Measurements from ENCODE around the gene NECTIN4. TPM values are rescaled to one million over a fixed set of nuclear protein-coding genes. Genes with fewer than 3 reads are reported as not detected.

Gene NECTIN4
- total and polyA plus RNA-seq, 2 of the 8 experiments (the other 6 are each of a cell fraction or from before 2014, with no cell fraction given) = 0.19 to 0.71 TPM

- Histone ChIP-seq H3K27ac (ENCODE audit: low read depth, low read length) (no peak overlapping the region), H3K36me3 (ENCODE audit: control insufficient read depth in 2 of 4, insufficient read depth in 4 of 4, low read length in 3 of 4) (no peaks in the 10 kb centered on the region)
- POLR2A ChIA-PET (ENCODE audit: partially characterized antibody) = interaction anchor here (1.4 to 1.9 kb wide), 3 partner anchors 10 to 15 kb away, joined by 4 to 7 read pairs (median 5); partner anchors contain the start of genes ARHGAP30 and KLHDC9
- no peak for TF ChIP-seq SP4 (IDR thresholded peaks at IDR 0.05; ENCODE audit: low read length)
- TF ChIP-seq CBX8 (IDR thresholded peaks at IDR 0.05; ENCODE audit: borderline replicate concordance, low read depth, low read length) = no peak
- TF ChIP-seq ATF2 (IDR thresholded peaks at IDR 0.05; ENCODE audit: low read length) = no peak
- TF ChIP-seq ATF3 (IDR thresholded peaks at IDR 0.05; ENCODE audit: insufficient read depth, low read depth, low read length) = no peak
- TF ChIP-seq HDAC2 (IDR thresholded peaks at IDR 0.05; ENCODE audit: borderline replicate concordance in 1 of 2, low read depth in 2 of 2, low read length in 2 of 2) = no peak
- no peak for TF ChIP-seq JUN (IDR thresholded peaks at IDR 0.05; ENCODE audit: low read depth, low read length)
- TF ChIP-seq RBBP5 (IDR thresholded peaks at IDR 0.05; ENCODE audit: borderline replicate concordance, low read depth, low read length) = no peak
- no peak for TF ChIP-seq CHD1 (IDR thresholded peaks at IDR 0.05; ENCODE audit: low read depth, low read length)
- TF ChIP-seq BCL11A (IDR thresholded peaks at IDR 0.05; ENCODE audit: low read depth in 2 of 2, low read length in 2 of 2) = no peak
- TF ChIP-seq SIRT6 (IDR thresholded peaks at IDR 0.05; ENCODE audit: low read length) = no peak
- TF ChIP-seq RXRA (IDR thresholded peaks at IDR 0.05; ENCODE audit: insufficient read depth, low read depth, low read length) = no peak
- no peak for TF ChIP-seq SRF (IDR thresholded peaks at IDR 0.05; ENCODE audit: low read depth, low read length)
Observed at GRCh38 chr1:161084597-161084988, 4.8 kb downstream of the NECTIN4 start.

More at GRCh38 chr1:161084597-161084988, 4.8 kb downstream of the NECTIN4 start:
- Histone ChIP-seq H3K9me3 (ENCODE audit: insufficient read depth in 2 of 2, low read depth in 1 of 2, low read length in 1 of 2) (no peaks in the 10 kb centered on the region), H2BK12ac (ENCODE audit: low read depth, low read length) (no peak overlapping the region), H3K4me1 (replicated peaks in 1 of 4; ENCODE audit: control insufficient read depth in 3 of 4, insufficient read depth in 4 of 4, low read length in 3 of 4) (peaks cover 0 to 11% (median 0%) of the 10 kb centered on the region in 4 experiments; a peak in 4 of 7 replicates), H3K9ac (replicated peaks in 1 of 4; ENCODE audit: extremely low read depth in 1 of 4, low read depth in 3 of 4, low read length in 3 of 4) (no peak overlapping the region), H3K79me2 (ENCODE audit: control insufficient read depth in 1 of 2, insufficient read depth in 2 of 2, low read length in 2 of 2) (no peaks in the 10 kb centered on the region), H3K4me3 (ENCODE audit: extremely low read depth in 1 of 4, insufficient read depth in 2 of 4, low read depth in 3 of 4, low read length in 4 of 4) (no peak overlapping the region), H2BK5ac (ENCODE audit: low read depth, low read length) (no peak overlapping the region), H3K23me2 (ENCODE audit: low read depth, low read length) (peaks cover 2% of the 10 kb centered on the region; the same call in 1 of the 2 replicates), H3K27me3 (replicated peaks in 1 of 4; ENCODE audit: control insufficient read depth in 3 of 4, extremely low read depth in 1 of 4, insufficient read depth in 3 of 4, low read length in 3 of 4) (no peaks in the 10 kb centered on the region), H2AK5ac (ENCODE audit: low read depth, low read length) (no peak overlapping the region), H3K18ac (ENCODE audit: extremely low read depth, low read length) (no peak overlapping the region), H2AFZ (ENCODE audit: low read length) (no peak overlapping the region), H3K4me2 (ENCODE audit: insufficient read depth in 1 of 2, low read depth in 2 of 2, low read length in 2 of 2) (no peak overlapping the region), H2BK20ac (ENCODE audit: low read length) (no peak overlapping the region), H4K20me1 (replicated peaks in 1 of 2; ENCODE audit: control insufficient read depth in 1 of 2, insufficient read depth in 2 of 2, low read length in 2 of 2) (no peaks in the 10 kb centered on the region), H3K79me1 (ENCODE audit: low read depth, low read length) (no peaks in the 10 kb centered on the region), H3K56ac (replicated peaks; ENCODE audit: insufficient read length, low read depth, low read length) (no peak overlapping the region), H3K14ac (ENCODE audit: insufficient read length) (no peak overlapping the region), H4K8ac (ENCODE audit: extremely low read depth, insufficient read depth, low read length) (no peak overlapping the region), H2BK15ac (ENCODE audit: low read length) (no peak overlapping the region), H3K4ac (replicated peaks; ENCODE audit: insufficient read length, low read depth, low read length) (no peak overlapping the region), H4K5ac (ENCODE audit: insufficient read length, low read depth, low read length) (no peak overlapping the region), H4K91ac (replicated peaks; ENCODE audit: insufficient read length, low read length) (no peak overlapping the region), H2BK120ac (replicated peaks; ENCODE audit: low read depth, low read length) (no peak overlapping the region), H3K23ac (ENCODE audit: insufficient read length) (no peak overlapping the region)
- CTCF ChIA-PET (ENCODE audit: partially characterized antibody) = interaction anchor here (1.1 to 11.9 kb wide), 4 partner anchors 12 to 43 kb away, joined by 3 to 156 read pairs (median 50); partner anchors contain the start of genes ARHGAP30 and KLHDC9
- DNase-seq (ENCODE audit: low read depth in 1 of 2, low spot score in 2 of 2) (no peak), FAIRE-seq (no peak)
- WGBS, 2 experiments (ENCODE audit: extremely low coverage in 1 of 2, insufficient coverage in 1 of 2, insufficient read length in 1 of 2, insufficient replicate concordance in 2 of 2, low coverage in 1 of 2, low lambda C conversion rate in 2 of 2, missing lambda C conversion rate in 1 of 2) = 67% methylated on average over 1 of the region's 1 CpG; no CpG with 5 or more reads in 1 of the 2 experiments
